Measurements from ENCODE around the gene PSMB2.
"Not testable (repeated sequence)": the region's sequence is repeated elsewhere in the genome, so short reads cannot be mapped to it uniquely, and the experiment has no call there.

PSMB2 gene

DNA sequence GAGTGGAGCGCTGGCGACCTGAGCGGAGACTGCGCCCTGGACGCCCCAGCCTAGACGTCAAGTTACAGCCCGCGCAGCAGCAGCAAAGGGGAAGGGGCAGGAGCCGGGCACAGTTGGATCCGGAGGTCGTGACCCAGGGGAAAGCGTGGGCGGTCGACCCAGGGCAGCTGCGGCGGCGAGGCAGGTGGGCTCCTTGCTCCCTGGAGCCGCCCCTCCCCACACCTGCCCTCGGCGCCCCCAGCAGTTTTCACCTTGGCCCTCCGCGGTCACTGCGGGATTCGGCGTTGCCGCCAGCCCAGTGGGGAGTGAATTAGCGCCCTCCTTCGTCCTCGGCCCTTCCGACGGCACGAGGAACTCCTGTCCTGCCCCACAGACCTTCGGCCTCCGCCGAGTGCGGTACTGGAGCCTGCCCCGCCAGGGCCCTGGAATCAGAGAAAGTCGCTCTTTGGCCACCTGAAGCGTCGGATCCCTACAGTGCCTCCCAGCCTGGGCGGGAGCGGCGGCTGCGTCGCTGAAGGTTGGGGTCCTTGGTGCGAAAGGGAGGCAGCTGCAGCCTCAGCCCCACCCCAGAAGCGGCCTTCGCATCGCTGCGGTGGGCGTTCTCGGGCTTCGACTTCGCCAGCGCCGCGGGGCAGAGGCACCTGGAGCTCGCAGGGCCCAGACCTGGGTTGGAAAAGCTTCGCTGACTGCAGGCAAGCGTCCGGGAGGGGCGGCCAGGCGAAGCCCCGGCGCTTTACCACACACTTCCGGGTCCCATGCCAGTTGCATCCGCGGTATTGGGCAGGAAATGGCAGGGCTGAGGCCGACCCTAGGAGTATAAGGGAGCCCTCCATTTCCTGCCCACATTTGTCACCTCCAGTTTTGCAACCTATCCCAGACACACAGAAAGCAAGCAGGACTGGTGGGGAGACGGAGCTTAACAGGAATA, 64.0 kb downstream of the PSMB2 start:
- DNase-seq (ENCODE audit: extremely low spot score): no peak
- ChIA-PET CTCF (no interaction called here), POLR2A (no interaction called here)
- TF ChIP-seq LEF1 (IDR thresholded peaks at IDR 0.05; ENCODE audit: borderline replicate concordance) (no peak), PKNOX1 (IDR thresholded peaks at IDR 0.05) (no peak), ZNF384 (IDR thresholded peaks at IDR 0.05) (no peak), FOXM1 (IDR thresholded peaks at IDR 0.05; ENCODE audit: borderline replicate concordance) (no peak), TARDBP (IDR thresholded peaks at IDR 0.05) (no peak), ARNT (IDR thresholded peaks at IDR 0.05) (no peak), ELF4 (IDR thresholded peaks at IDR 0.05) (no peak), CTBP1 (IDR thresholded peaks at IDR 0.05; ENCODE audit: borderline replicate concordance) (no peak), HDGF (IDR thresholded peaks at IDR 0.05; ENCODE audit: borderline replicate concordance) (no peak), NFRKB (IDR thresholded peaks at IDR 0.05) (no peak), L3MBTL2 (conservative IDR thresholded peaks at IDR 0.05) (no peak), BHLHE40 (IDR thresholded peaks at IDR 0.05; ENCODE audit: borderline replicate concordance) (no peak), FOXA1 (IDR thresholded peaks at IDR 0.05) (no peak), SUZ12 (IDR thresholded peaks at IDR 0.05) (no peak), FOXK2 (IDR thresholded peaks at IDR 0.05) (no peak), SP1 (IDR thresholded peaks at IDR 0.05) (no peak)

- POLR2A ChIA-PET; DNase-seq (ENCODE audit: extremely low spot score); CTCF ChIA-PET: not testable (repeated sequence)
These were observed 64.6 kb downstream of the PSMB2 start for GRCh38 chr1:35576766-35577070.

GRCh38 chr1:35576061-35576765, 65.1 kb downstream of the PSMB2 start:
- TF ChIP-seq CTBP1 (IDR thresholded peaks at IDR 0.05; ENCODE audit: borderline replicate concordance) (no peak), NFRKB (IDR thresholded peaks at IDR 0.05) (no peak), L3MBTL2 (conservative IDR thresholded peaks at IDR 0.05) (no peak), FOXM1 (IDR thresholded peaks at IDR 0.05; ENCODE audit: borderline replicate concordance) (no peak), BHLHE40 (IDR thresholded peaks at IDR 0.05; ENCODE audit: borderline replicate concordance) (no peak), HDGF (IDR thresholded peaks at IDR 0.05; ENCODE audit: borderline replicate concordance) (no peak), SUZ12 (IDR thresholded peaks at IDR 0.05) (no peak), ARNT (IDR thresholded peaks at IDR 0.05) (no peak), PKNOX1 (IDR thresholded peaks at IDR 0.05) (no peak), SP1 (IDR thresholded peaks at IDR 0.05) (no peak), FOXK2 (IDR thresholded peaks at IDR 0.05) (no peak), FOXA1 (IDR thresholded peaks at IDR 0.05) (no peak), TARDBP (IDR thresholded peaks at IDR 0.05) (no peak)
- POLR2A ChIA-PET: no interaction called here
- no peak for DNase-seq (ENCODE audit: extremely low spot score)
- CTCF ChIA-PET: no interaction called here

DNA sequence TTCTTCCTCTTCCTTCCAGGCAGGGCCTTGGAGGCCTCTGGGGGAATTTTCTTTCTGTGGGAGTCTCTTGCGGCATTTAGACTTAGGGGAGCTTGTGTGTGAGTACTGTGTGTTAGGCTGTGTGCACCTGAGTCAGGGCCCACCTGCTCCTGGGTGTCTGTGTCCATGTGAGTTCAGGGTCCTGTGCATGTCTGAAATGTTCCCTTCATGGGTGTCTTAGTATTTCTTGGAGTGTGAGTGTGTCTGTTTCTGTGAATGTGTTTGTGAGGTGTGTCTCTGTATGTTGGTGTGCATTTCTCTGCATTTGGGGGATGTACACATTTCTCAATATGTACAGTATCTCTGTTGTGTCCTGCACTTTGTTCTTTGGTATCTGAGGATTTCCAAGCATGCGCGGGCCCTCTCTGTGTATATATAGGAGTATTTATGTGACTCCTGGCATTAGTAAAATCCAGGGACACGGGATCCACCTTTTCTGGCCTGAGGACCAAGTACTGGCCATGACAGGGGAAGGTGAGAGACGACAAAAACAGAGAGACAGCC, 65.8 kb downstream of the PSMB2 start:
- DNase-seq (ENCODE audit: extremely low spot score): no peak
- ChIA-PET POLR2A (no interaction called here), CTCF (no interaction called here)
- no peak for TF ChIP-seq PKNOX1 (IDR thresholded peaks at IDR 0.05)
- TF ChIP-seq HDGF (IDR thresholded peaks at IDR 0.05; ENCODE audit: borderline replicate concordance): no peak
- TF ChIP-seq ARNT (IDR thresholded peaks at IDR 0.05): no peak
- no peak for TF ChIP-seq ZNF384 (IDR thresholded peaks at IDR 0.05)
- TF ChIP-seq BHLHE40 (IDR thresholded peaks at IDR 0.05; ENCODE audit: borderline replicate concordance): no peak
- no peak for TF ChIP-seq SP1 (IDR thresholded peaks at IDR 0.05)
- no peak for TF ChIP-seq L3MBTL2 (conservative IDR thresholded peaks at IDR 0.05)
- no peak for TF ChIP-seq SUZ12 (IDR thresholded peaks at IDR 0.05)
- TF ChIP-seq FOXK2 (IDR thresholded peaks at IDR 0.05): no peak
- no peak for TF ChIP-seq FOXA1 (IDR thresholded peaks at IDR 0.05)
- no peak for TF ChIP-seq CTBP1 (IDR thresholded peaks at IDR 0.05; ENCODE audit: borderline replicate concordance)
- no peak for TF ChIP-seq ELF4 (IDR thresholded peaks at IDR 0.05)
- TF ChIP-seq FOXM1 (IDR thresholded peaks at IDR 0.05; ENCODE audit: borderline replicate concordance): no peak
- TF ChIP-seq LEF1 (IDR thresholded peaks at IDR 0.05; ENCODE audit: borderline replicate concordance): no peak

- POLR2A ChIA-PET: no interaction called here
- DNase-seq (ENCODE audit: extremely low spot score): no peak
- CTCF ChIA-PET: no interaction called here
- no peak for TF ChIP-seq ELF4 (IDR thresholded peaks at IDR 0.05)
- TF ChIP-seq SP1 (IDR thresholded peaks at IDR 0.05): no peak
- TF ChIP-seq L3MBTL2 (conservative IDR thresholded peaks at IDR 0.05): no peak
- no peak for TF ChIP-seq BHLHE40 (IDR thresholded peaks at IDR 0.05; ENCODE audit: borderline replicate concordance)
- TF ChIP-seq TARDBP (IDR thresholded peaks at IDR 0.05): no peak
- TF ChIP-seq LEF1 (IDR thresholded peaks at IDR 0.05; ENCODE audit: borderline replicate concordance): no peak
- TF ChIP-seq ZNF384 (IDR thresholded peaks at IDR 0.05): no peak
- TF ChIP-seq PKNOX1 (IDR thresholded peaks at IDR 0.05): no peak
- no peak for TF ChIP-seq HDGF (IDR thresholded peaks at IDR 0.05; ENCODE audit: borderline replicate concordance)
- no peak for TF ChIP-seq ARNT (IDR thresholded peaks at IDR 0.05)
- TF ChIP-seq FOXM1 (IDR thresholded peaks at IDR 0.05; ENCODE audit: borderline replicate concordance): no peak
- TF ChIP-seq SUZ12 (IDR thresholded peaks at IDR 0.05): no peak
These were observed 66.5 kb downstream of the PSMB2 start for GRCh38 chr1:35574655-35575415.

Measured in HEK293T (cell line).